Stimulated activated CD4-positive, alpha-beta T cell treated with anti-CD3 and anti-CD28 coated beads, Interleukin-4, amount 100 ng/mL, for 4 hours (primary cell): Measurements from ENCODE around the gene COMP.

Experiments
- DNase-seq, 2 experiments: peaks; one replicate each; pipeline ENCODE4 v3.0.0-alpha.2; 2020

The COMP gene

GRCh38 chr19:18768997-18769891 is 21.9 kb downstream of the COMP start:
- no peak for DNase-seq

GRCh38 chr19:18768046-18768771 is 22.9 kb downstream of the COMP start:
- DNase-seq: no peak

GRCh38 chr19:18765224-18765623 is 25.9 kb downstream of the COMP start:
- DNase-seq: no peak

GRCh38 chr19:18764591-18765051 is 26.5 kb downstream of the COMP start:
- no peak for DNase-seq

- no peak for DNase-seq
Measured at GRCh38 chr19:18763674-18764590, 27.2 kb downstream of the COMP start.

- DNase-seq: no peak
Measured at GRCh38 chr19:18762125-18763023, 28.7 kb downstream of the COMP start.

GRCh38 chr19:18761531-18762110 is 29.5 kb downstream of the COMP start:
- no peak for DNase-seq

GRCh38 chr19:18760440-18761383 is 30.4 kb downstream of the COMP start:
- no peak for DNase-seq

GRCh38 chr19:18759995-18760426 is 31.1 kb downstream of the COMP start:
- no peak for DNase-seq

GRCh38 chr19:18759304-18759994 is 31.7 kb downstream of the COMP start:
- DNase-seq: no peak

- no peak for DNase-seq
Measured at GRCh38 chr19:18756896-18757295, 34.2 kb downstream of the COMP start.

- DNase-seq: no peak
Measured at GRCh38 chr19:18754501-18754900, 36.6 kb downstream of the COMP start.

- DNase-seq: no peak
Measured at GRCh38 chr19:18751571-18751970, 39.5 kb downstream of the COMP start.

- DNase-seq: no peak
Measured at GRCh38 chr19:18750295-18750970, 40.7 kb downstream of the COMP start.

GRCh38 chr19:18749362-18750231 is 41.5 kb downstream of the COMP start:
- DNase-seq: no peak

- no peak for DNase-seq
Measured at GRCh38 chr19:18746401-18747325, 44.4 kb downstream of the COMP start.

GRCh38 chr19:18745931-18746330 is 45.2 kb downstream of the COMP start:
- DNase-seq: no peak
